ENCODE results near the gene PKIB. TPM values are rescaled to one million over a fixed set of nuclear protein-coding genes. Genes with fewer than 3 reads are reported as not detected.

The PKIB gene
- total and polyA plus RNA-seq, 4 donors = 2.5 to 5.1 (median 3.0) TPM

DNA sequence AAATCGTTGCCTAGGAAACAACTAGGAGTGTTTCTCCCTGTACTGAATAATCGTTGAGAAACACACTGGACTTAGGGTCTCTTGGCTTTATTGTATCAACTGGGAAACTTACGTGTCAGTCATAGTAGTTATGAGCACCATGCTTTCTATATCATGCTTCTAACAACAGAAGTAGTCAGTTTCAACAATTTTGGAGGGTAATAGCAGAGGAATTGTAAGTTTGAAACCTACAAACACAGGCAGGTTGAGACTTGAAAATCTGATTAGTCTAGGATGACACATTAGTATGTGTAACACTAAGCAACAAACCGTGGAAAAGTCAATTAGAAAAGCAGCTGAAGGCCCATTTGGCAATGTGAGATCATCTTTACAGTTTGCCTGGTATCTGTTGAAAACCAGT lies 125.4 kb downstream of the PKIB start:
- H3K9me3 ChIP-seq (ENCODE audit: control insufficient read depth in 4 of 4, low read length in 3 of 4) = no peaks in the 10 kb centered on the region
- no peak overlapping the region for H3K4me3 ChIP-seq (ENCODE audit: low read depth in 1 of 3, low read length in 3 of 3)
- no peaks in the 10 kb centered on the region for H3K4me1 ChIP-seq (ENCODE audit: control insufficient read depth in 4 of 4, insufficient read depth in 4 of 4, low read length in 3 of 4)
- H3K9ac ChIP-seq (ENCODE audit: low read depth in 1 of 2, low read length in 2 of 2) = no peak overlapping the region
- no peak overlapping the region for H3K27ac ChIP-seq (ENCODE audit: low read depth in 1 of 2, low read length in 2 of 2)
- H3K36me3 ChIP-seq (ENCODE audit: control insufficient read depth in 4 of 4, insufficient read depth in 3 of 4, low read depth in 1 of 4, low read length in 3 of 4) = no peaks in the 10 kb centered on the region
- no peak for DNase-seq (ENCODE audit: low spot score)
- TF ChIP-seq, protein P1, sequence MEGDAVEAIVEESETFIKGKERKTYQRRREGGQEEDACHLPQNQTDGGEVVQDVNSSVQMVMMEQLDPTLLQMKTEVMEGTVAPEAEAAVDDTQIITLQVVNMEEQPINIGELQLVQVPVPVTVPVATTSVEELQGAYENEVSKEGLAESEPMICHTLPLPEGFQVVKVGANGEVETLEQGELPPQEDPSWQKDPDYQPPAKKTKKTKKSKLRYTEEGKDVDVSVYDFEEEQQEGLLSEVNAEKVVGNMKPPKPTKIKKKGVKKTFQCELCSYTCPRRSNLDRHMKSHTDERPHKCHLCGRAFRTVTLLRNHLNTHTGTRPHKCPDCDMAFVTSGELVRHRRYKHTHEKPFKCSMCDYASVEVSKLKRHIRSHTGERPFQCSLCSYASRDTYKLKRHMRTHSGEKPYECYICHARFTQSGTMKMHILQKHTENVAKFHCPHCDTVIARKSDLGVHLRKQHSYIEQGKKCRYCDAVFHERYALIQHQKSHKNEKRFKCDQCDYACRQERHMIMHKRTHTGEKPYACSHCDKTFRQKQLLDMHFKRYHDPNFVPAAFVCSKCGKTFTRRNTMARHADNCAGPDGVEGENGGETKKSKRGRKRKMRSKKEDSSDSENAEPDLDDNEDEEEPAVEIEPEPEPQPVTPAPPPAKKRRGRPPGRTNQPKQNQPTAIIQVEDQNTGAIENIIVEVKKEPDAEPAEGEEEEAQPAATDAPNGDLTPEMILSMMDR (IDR thresholded peaks at IDR 0.05; ENCODE audit: low read depth, low read length, missing input control) = no peak
- TF ChIP-seq HNF4A (conservative IDR thresholded peaks at IDR 0.05) (no peak), YY1 (IDR thresholded peaks at IDR 0.05) (no peak), NR2F2 (IDR thresholded peaks at IDR 0.05) (no peak), TAF1 (conservative IDR thresholded peaks at IDR 0.05) (no peak), FOXA1 (IDR thresholded peaks at IDR 0.05) (no peak), FOXA2 (IDR thresholded peaks at IDR 0.05) (no peak), RAD21 (IDR thresholded peaks at IDR 0.05) (no peak), JUND (IDR thresholded peaks at IDR 0.05) (no peak), EGR1 (IDR thresholded peaks at IDR 0.05; ENCODE audit: low read depth in 2 of 2) (no peak)
- TF ChIP-seq, protein P2, sequence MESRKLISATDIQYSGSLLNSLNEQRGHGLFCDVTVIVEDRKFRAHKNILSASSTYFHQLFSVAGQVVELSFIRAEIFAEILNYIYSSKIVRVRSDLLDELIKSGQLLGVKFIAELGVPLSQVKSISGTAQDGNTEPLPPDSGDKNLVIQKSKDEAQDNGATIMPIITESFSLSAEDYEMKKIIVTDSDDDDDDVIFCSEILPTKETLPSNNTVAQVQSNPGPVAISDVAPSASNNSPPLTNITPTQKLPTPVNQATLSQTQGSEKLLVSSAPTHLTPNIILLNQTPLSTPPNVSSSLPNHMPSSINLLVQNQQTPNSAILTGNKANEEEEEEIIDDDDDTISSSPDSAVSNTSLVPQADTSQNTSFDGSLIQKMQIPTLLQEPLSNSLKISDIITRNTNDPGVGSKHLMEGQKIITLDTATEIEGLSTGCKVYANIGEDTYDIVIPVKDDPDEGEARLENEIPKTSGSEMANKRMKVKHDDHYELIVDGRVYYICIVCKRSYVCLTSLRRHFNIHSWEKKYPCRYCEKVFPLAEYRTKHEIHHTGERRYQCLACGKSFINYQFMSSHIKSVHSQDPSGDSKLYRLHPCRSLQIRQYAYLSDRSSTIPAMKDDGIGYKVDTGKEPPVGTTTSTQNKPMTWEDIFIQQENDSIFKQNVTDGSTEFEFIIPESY (IDR thresholded peaks at IDR 0.05) = no peak
- TF ChIP-seq, protein P3, sequence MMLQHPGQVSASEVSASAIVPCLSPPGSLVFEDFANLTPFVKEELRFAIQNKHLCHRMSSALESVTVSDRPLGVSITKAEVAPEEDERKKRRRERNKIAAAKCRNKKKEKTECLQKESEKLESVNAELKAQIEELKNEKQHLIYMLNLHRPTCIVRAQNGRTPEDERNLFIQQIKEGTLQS (IDR thresholded peaks at IDR 0.05) = no peak
- no peaks in the 10 kb centered on the region for H3K27me3 ChIP-seq (ENCODE audit: control insufficient read depth in 4 of 4, insufficient read depth in 4 of 4, low read length in 3 of 4)
- 82% methylated on average over 4 of the region's 4 CpGs for WGBS

DNA sequence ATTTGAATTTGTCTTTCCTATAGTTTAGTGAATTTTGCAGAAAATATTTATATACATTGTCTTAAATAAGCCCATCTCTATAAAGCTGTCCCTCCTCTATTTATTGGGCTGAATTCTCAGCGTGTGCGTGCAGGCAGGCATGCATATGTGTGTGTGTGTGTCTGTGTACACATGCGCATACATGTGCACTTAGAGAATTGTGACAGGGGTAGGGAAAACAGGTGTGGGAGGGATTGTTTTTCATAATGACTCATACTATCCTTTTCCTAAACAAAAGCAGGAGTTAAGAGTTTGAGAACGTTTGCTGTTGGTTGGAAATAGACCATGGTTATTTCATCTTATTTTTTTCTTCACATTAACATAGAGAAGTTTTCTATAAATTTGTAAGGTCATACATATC lies 126.0 kb downstream of the PKIB start:
- Histone ChIP-seq H3K9ac (ENCODE audit: low read depth in 1 of 2, low read length in 2 of 2) (no peak overlapping the region), H3K4me3 (ENCODE audit: low read depth in 1 of 3, low read length in 3 of 3) (no peak overlapping the region), H3K27ac (ENCODE audit: low read depth in 1 of 2, low read length in 2 of 2) (no peak overlapping the region), H3K36me3 (ENCODE audit: control insufficient read depth in 4 of 4, insufficient read depth in 3 of 4, low read depth in 1 of 4, low read length in 3 of 4) (no peaks in the 10 kb centered on the region), H3K4me1 (ENCODE audit: control insufficient read depth in 4 of 4, insufficient read depth in 4 of 4, low read length in 3 of 4) (no peaks in the 10 kb centered on the region), H3K9me3 (ENCODE audit: control insufficient read depth in 4 of 4, low read length in 3 of 4) (no peaks in the 10 kb centered on the region), H3K27me3 (ENCODE audit: control insufficient read depth in 4 of 4, insufficient read depth in 4 of 4, low read length in 3 of 4) (no peaks in the 10 kb centered on the region)
- WGBS = 84% methylated on average over 4 of the region's 4 CpGs
- no peak for DNase-seq (ENCODE audit: low spot score)
- TF ChIP-seq, protein P2 (IDR thresholded peaks at IDR 0.05) = no peak
- no peak for TF ChIP-seq HNF4A (conservative IDR thresholded peaks at IDR 0.05)
- TF ChIP-seq SP1 (IDR thresholded peaks at IDR 0.05) = no peak
- no peak for TF ChIP-seq EGR1 (IDR thresholded peaks at IDR 0.05; ENCODE audit: low read depth in 2 of 2)

DNA sequence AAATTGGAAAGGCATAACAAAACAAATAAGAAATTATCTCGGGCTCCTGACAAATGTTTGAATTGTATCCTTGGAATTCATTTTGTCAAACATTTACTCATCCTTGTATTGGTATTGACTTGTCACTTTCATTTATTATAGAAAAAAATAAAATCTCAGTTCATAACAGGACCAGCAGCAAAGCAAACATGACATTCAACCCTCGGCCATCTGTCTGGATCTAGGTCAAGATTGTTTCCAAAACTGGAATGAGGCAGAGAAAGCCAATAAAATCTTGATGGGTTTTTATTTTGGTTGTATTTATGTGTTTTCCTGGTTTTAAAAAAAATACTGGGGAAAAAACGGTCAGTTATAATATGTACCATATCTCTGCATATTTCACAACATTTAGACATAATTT lies 126.4 kb downstream of the PKIB start:
- 31% methylated on average over 3 of the region's 3 CpGs for WGBS
- Histone ChIP-seq H3K9me3 (ENCODE audit: control insufficient read depth in 4 of 4, low read length in 3 of 4) (no peaks in the 10 kb centered on the region), H3K27ac (ENCODE audit: low read depth in 1 of 2, low read length in 2 of 2) (no peak overlapping the region), H3K27me3 (ENCODE audit: control insufficient read depth in 4 of 4, insufficient read depth in 4 of 4, low read length in 3 of 4) (no peaks in the 10 kb centered on the region), H3K4me1 (ENCODE audit: control insufficient read depth in 4 of 4, insufficient read depth in 4 of 4, low read length in 3 of 4) (no peaks in the 10 kb centered on the region), H3K36me3 (ENCODE audit: control insufficient read depth in 4 of 4, insufficient read depth in 3 of 4, low read depth in 1 of 4, low read length in 3 of 4) (no peaks in the 10 kb centered on the region), H3K9ac (ENCODE audit: low read depth in 1 of 2, low read length in 2 of 2) (no peak overlapping the region), H3K4me3 (ENCODE audit: low read depth in 1 of 3, low read length in 3 of 3) (no peak overlapping the region)
- no peak for DNase-seq (ENCODE audit: low spot score)
- TF ChIP-seq RAD21 (IDR thresholded peaks at IDR 0.05) = no peak
- TF ChIP-seq, protein P4, sequence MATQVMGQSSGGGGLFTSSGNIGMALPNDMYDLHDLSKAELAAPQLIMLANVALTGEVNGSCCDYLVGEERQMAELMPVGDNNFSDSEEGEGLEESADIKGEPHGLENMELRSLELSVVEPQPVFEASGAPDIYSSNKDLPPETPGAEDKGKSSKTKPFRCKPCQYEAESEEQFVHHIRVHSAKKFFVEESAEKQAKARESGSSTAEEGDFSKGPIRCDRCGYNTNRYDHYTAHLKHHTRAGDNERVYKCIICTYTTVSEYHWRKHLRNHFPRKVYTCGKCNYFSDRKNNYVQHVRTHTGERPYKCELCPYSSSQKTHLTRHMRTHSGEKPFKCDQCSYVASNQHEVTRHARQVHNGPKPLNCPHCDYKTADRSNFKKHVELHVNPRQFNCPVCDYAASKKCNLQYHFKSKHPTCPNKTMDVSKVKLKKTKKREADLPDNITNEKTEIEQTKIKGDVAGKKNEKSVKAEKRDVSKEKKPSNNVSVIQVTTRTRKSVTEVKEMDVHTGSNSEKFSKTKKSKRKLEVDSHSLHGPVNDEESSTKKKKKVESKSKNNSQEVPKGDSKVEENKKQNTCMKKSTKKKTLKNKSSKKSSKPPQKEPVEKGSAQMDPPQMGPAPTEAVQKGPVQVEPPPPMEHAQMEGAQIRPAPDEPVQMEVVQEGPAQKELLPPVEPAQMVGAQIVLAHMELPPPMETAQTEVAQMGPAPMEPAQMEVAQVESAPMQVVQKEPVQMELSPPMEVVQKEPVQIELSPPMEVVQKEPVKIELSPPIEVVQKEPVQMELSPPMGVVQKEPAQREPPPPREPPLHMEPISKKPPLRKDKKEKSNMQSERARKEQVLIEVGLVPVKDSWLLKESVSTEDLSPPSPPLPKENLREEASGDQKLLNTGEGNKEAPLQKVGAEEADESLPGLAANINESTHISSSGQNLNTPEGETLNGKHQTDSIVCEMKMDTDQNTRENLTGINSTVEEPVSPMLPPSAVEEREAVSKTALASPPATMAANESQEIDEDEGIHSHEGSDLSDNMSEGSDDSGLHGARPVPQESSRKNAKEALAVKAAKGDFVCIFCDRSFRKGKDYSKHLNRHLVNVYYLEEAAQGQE (IDR thresholded peaks at IDR 0.05) = no peak
- no peak for TF ChIP-seq EGR1 (IDR thresholded peaks at IDR 0.05; ENCODE audit: low read depth in 2 of 2)
- no peak for TF ChIP-seq FOXA1 (IDR thresholded peaks at IDR 0.05)
- TF ChIP-seq TAF1 (conservative IDR thresholded peaks at IDR 0.05) = no peak
- TF ChIP-seq, protein P2 (IDR thresholded peaks at IDR 0.05) = no peak
- TF ChIP-seq, protein P5, sequence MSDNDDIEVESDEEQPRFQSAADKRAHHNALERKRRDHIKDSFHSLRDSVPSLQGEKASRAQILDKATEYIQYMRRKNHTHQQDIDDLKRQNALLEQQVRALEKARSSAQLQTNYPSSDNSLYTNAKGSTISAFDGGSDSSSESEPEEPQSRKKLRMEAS (IDR thresholded peaks at IDR 0.05) = no peak
- TF ChIP-seq YY1 (IDR thresholded peaks at IDR 0.05) = no peak
